GM19438 (cell line): ENCODE results near the gene TRIM23.
"Not testable (repeated sequence)": the region's sequence is repeated elsewhere in the genome, so short reads cannot be mapped to it uniquely, and the experiment has no call there.

ENCODE experiments used
- ATAC-seq: cut with Tn5 transposase; IDR thresholded peaks from one replicate; pipeline ENCODE4 v1.9.1; 2021; ENCODE audit warnings: low read depth; ENCODE audit not compliant: unreplicated experiment

Gene TRIM23

DNA sequence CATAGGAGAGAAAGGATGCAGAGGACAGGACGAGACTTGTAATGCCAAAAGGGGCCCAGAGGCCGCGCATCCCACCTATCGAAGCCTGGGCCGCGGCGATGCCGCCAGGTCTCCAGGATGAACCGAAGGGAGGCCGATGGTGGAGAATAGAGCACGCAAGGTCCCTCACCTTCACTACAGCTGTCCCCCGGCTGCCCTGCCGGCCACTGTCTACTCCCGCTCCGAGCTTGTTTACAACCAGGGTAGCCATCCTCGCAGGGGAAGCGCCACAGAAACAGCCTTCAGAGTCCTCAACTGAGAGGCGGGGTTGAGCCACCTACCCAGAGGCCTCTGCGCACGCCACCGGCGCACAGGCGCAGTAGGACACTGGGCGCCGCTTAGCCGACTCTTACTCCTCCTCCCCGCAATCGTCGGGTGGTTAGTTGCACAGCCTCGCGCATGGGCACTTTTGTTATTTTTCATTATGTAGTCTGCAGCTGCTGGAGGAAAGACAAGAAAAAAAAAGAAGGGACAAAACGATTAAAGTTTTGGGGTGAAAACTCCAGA is at the start of gene TRIM23:
TSS of gene TRIM23 (minus strand) at position 309 of the 546 bp plus-strand sequence. CDS start at position 250, 59 bp downstream.
- peak; percentile 92 for ATAC-seq

GRCh38 chr5:65672796-65673195 is 48.7 kb upstream of the TRIM23 start:
- no peak for ATAC-seq

DNA sequence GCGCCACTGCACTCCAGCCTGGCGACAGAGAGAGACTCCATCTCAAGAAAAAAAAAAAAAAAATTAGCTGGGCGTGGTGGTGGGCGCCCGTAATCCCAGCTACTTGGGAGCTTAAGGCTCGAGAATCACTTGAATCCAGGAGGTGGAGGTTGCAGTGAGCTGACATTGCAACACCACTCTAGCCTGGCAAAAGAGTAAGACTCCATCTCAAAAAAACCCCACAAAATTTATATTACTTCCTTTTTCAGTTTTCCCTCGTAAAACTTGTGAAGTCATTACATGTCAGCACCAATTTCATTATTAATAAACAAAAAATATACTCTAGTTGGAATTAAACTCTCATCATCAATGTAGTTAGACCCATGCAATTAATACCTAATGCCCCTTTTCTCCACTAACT is 44.6 kb upstream of the TRIM23 start:
- ATAC-seq, result no peak

DNA sequence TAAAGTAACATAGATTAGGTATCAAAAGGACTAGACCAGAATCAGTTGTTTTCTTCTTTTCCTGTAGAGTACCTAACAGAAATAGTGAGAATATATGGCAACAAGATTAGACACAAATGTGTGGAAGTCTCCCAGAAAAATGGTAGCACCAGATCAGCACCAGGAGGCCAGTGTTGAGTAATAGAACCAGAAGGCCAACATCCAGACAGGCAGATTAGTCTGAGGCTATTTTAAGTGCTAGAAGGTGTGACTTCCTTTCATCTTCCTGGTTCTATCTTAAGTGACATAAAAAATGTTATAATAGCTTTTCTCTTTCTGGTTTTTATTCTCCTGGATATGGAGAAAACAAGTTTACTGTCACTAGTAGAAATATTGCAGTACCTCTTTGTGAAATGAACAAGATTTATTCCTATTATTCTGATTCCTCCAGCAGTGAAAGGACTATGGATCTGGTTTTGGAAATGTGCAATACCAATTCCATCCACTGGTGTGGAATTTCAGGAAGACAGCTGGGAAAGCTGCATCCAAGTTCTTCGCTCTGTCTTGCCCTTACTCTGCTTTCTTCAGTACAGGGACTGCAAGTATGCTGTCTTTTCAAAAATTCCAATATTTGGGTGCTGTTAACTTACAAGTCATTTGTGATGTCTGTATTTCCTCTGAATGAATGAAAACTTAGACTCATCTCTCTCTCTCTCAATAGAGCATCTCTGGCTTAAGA is 39.8 kb upstream of the TRIM23 start:
- ATAC-seq, result no peak

DNA sequence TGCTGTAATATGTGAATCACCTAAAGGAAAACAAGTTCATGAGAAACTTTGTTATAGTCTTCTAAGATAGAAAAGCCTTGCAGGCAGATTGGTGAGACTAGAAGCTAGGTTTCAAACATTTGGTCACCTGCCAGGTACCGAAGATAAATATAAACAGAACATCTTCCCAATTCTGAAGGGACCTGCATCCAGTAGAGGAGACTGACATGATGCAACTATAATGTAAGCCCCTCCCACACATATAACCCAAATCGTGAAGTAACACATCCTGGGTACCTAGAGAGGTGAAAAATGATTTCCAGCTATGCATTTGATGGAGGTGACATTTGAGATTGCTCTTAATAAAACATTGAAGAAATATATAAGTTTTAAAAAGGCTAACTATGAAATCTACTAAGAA is 30.6 kb upstream of the TRIM23 start:
- ATAC-seq, result no peak

DNA sequence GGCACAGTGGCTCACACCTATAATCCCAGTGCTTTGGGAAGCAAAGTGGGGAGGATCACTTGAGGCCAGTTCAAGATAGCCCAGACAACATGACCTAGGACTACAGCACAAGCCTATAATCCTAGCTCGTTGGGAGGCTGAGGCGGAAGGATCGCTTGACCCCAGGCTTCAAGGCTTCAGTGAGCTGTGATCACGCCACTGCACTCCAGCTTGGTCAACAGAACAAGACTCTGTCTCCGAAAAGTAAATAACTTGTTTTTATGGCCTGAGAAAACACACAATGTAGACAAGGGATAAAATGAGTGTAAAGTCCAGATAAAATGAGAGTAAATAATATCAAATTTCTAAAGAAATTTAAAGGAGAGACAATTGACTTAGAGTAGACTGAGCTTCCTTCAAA is 27.0 kb upstream of the TRIM23 start:
- ATAC-seq, result no peak

DNA sequence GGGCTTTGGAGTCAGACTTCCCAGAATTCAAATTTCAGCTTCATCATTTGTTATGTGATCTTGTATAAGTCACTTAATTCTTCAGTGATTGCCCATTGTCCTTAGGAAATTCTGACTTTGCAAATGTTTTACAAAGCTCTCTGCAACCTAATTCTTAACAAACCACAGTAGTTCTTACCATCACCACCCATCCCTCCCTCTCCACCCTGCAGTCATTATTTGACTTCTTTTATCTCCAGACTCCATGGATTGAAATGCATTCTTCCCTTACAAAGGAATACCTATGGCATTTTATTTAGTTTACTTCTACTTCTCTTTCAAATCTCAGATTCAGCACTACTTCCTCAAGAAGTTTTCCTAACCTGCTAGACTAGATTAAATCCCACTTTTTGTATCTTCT is 23.8 kb upstream of the TRIM23 start:
- ATAC-seq, result no peak

DNA sequence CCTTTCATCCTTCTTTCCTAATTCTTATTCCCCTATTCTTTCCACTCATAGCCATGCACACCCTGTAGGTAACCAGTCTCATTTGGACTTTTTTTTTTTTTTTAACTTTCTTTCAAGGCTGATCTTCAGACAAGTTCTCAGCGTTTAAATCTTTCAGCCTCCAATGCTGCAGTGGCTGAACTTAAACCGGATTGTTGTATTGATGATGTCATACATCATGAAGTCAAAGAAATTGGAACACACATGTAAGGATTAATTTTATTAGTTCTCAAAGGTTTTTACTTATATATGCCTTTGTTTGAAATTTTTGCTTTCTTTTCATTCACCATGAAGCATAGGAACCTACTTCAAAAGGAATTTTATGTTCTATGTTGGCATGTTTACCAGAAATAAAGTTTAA is 22.8 kb upstream of the TRIM23 start:
- ATAC-seq, result no peak

- no peak for ATAC-seq
Measured at GRCh38 chr5:65640240-65640639, 16.1 kb upstream of the TRIM23 start.

GRCh38 chr5:65630981-65631380 is 6.8 kb upstream of the TRIM23 start:
- no peak for ATAC-seq

GRCh38 chr5:65625743-65626142 is 1.6 kb upstream of the TRIM23 start:
- no peak for ATAC-seq

DNA sequence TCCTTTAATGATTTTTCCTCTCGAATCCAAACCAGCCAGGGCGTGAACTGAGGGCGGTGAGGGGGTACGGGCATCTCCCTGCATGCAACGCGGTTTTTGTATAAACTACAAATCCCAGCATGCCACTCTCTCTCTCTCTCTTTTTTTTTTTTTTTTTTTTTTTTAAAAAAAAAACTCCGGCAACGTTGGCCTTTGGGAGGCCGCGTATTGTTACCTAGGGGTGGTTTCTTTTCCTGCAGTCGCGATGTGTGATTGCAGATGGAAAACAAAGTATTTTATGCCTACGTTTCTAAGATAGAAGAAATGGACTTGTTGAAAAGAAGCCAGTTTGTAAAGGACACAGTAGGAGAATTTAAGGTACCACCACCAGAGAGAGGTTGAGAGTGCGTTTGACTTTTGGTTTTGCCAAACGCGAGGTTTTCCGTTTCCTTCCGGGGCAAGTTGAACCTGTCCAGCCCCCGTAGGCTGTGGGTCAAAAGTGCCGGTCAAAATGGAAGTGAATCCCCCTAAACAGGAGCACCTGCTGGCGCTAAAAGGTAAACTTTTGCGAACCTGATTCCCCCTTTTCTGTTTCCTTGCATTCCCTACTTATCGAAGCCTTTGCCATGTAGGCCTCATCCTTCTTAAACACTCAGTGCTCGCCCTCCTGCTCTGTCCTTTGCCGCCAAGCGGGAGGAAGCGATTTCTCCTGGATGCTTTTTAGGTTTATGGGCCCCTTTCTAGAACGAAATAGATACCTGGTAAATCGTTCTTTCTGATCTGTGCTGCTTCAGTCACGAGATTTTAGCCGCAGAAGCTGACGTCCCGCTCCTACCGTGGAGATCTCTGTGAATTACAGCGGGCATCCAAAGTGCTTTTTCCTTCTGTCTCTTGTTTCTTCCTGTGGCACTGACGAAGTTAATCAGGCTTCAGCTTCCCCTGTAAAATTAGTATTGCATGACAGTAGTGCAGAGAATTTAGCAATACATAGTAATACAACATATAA is 730 bp upstream of the TRIM23 start, which contains the start of the genes SHLD3 and TRAPPC13:
TSS of gene SHLD3 (plus strand) at position 457 of the 985 bp plus-strand sequence. CDS start 4,561 bp downstream, outside the sequence.
TSS of gene TRAPPC13 (plus strand) at position 457 of the 985 bp plus-strand sequence. CDS start at position 491, 34 bp downstream.
- ATAC-seq, result peak; percentile 78

GRCh38 chr5:65623482-65623881 is 651 bp downstream of the TRIM23 start:
- ATAC-seq, result no peak

- not testable (repeated sequence) for ATAC-seq
Measured at GRCh38 chr5:65621961-65622360, 2.2 kb downstream of the TRIM23 start.

DNA sequence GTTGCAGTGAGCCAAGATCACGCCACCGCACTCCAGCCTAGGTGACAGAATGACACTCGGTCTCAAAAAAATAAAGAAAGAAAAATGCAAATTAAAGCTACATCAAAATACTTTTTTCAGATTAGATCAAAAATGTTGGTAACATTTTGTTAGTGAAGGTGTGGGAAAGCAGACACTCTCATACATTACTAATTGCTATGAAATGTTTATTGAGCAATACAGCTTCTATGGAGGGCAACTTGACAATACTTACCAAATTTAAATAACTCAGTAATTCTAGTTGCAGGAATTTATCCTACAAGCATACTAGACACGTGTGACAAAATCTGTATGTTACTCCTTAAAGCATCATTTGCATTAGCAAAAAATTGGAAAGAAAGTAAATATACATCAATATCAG is 4.1 kb downstream of the TRIM23 start:
- no peak for ATAC-seq

- ATAC-seq, result no peak
Measured at GRCh38 chr5:65612298-65612907, 11.7 kb downstream of the TRIM23 start.

DNA sequence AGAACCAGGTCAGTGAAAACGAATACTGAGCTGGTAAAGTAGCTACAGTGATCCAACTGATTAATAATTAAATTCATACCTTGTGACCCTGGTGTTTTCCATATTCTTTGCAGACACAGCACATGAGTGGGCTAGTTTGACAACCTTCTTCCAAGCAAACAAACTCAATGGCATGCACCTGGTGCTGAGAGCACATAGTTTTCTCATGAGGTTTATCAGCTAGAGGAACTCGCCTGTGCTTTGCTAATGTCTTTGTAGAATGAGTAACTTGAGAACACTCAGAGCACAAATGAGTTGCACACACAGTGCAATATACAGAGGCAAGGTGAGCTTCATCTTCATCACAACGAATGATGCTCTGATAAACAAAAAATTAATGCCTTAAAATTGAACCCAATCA is 12.6 kb downstream of the TRIM23 start:
- ATAC-seq, result no peak

DNA sequence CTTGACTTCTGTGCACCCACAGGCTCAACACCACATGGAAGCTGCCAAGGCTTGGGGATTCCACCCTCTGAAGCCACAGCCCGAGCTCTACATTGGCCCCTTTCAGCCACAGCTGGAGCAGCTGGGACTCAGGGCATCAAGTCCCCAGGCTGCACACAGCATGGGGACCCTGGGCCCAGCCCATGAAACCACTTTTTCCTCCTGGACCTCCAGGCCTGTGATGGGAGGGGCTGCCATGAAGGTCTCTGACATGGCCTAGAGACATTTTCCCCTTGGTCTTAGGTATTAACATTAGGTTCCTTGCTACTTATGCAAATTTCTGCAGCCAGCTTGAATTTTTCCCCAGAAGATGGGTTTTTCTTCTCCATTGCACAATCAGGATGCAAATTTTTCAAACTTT is 22.4 kb downstream of the TRIM23 start:
- ATAC-seq, result not testable (repeated sequence)

DNA sequence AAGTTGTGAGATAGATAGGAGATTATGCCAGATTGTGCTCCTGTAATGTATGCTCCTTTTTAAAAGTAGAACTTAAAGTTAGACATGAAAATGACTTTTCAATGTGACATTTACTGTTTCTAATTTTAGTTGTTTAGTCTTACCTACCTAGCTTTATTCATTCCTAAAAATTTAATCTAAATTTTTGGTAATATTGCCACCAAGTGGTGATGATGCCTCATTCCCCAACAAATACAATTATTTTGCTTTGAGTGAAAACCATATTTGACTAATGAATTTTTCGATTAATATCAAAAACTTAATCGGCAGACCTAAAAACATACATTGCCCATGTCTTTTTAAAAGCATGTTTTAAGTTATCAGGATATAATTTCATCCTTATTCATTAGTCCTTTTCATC is 35.4 kb downstream of the TRIM23 start:
- ATAC-seq, result no peak

- ATAC-seq, result no peak
Measured at GRCh38 chr5:65577141-65577540, 47.0 kb downstream of the TRIM23 start.
